Aorta (tissue), 5 donors: ENCODE data around the gene SBF2. TPM values are rescaled to one million over a fixed set of nuclear protein-coding genes. Genes with fewer than 3 reads are reported as not detected.

Experiments used
- ATAC-seq: fragments of 200-7000 bp; cut with Tn5 transposase; one replicate; pipeline ENCODE4 v1.9.1; 2022; ENCODE audit warnings: moderate library complexity; ENCODE audit not compliant: low FRiP score
- DNase-seq, 2 donors: peaks; one replicate each; pipeline ENCODE4 v3.0.0-alpha.2; 2020
- H3K27ac ChIP-seq, 2 donors: one replicate each; pipeline ENCODE4 v1.5.1; 2013; ENCODE audit warnings: low read length in 2 of 2, mild to moderate bottlenecking in 2 of 2, moderate library complexity in 2 of 2, control low read depth in 1 of 2, inconsistent platforms in 1 of 2, low read depth in 1 of 2
- H3K27me3 ChIP-seq, 2 donors: one replicate each; pipeline ENCODE4 v1.6.1; 2013; ENCODE audit warnings: control low read depth in 1 of 2, low read length in 1 of 2, mild to moderate bottlenecking in 1 of 2, moderate library complexity in 1 of 2; ENCODE audit not compliant: insufficient read depth in 2 of 2, control insufficient read depth in 1 of 2
- H3K36me3 ChIP-seq, 2 donors: one replicate each; pipeline ENCODE4 v1.6.1; 2013; ENCODE audit warnings: control low read depth in 1 of 2, low read length in 1 of 2, mild to moderate bottlenecking in 1 of 2; ENCODE audit not compliant: insufficient read depth in 2 of 2, control insufficient read depth in 1 of 2
- H3K4me1 ChIP-seq, 2 donors: one replicate each; pipeline ENCODE4 v1.6.1; 2013; ENCODE audit warnings: low read length in 2 of 2, control low read depth in 1 of 2, mild to moderate bottlenecking in 1 of 2, moderate library complexity in 1 of 2; ENCODE audit not compliant: insufficient read depth in 2 of 2, control insufficient read depth in 1 of 2
- H3K4me3 ChIP-seq, 2 donors: one replicate each; pipeline ENCODE4 v1.5.1; 2013; ENCODE audit warnings: low read length in 2 of 2, control low read depth in 1 of 2, mild to moderate bottlenecking in 1 of 2
- H3K9me3 ChIP-seq: one replicate; pipeline ENCODE4 v1.6.1; 2013; ENCODE audit warnings: mild to moderate bottlenecking, low read length; ENCODE audit not compliant: control insufficient read depth
- WGBS, 2 donors: extraction: QIAGEN DNeasy Blood & Tissue Kit; methylation state at CpG; one replicate each; pipeline ENCODE4 v1.1.7; 2013; 5-methylcytosine and 5-hydroxymethylcytosine counted together
- intact Hi-C, 2 donors: fragments of 100-400 bp; cut with DNase I; formaldehyde crosslinking; loops; one replicate each; pipeline versions ENCODE4 v1.14.2 to v1.15.0; 2022
- polyA plus RNA-seq, 2 donors: library from polyadenylated mRNA; stranded (reverse); fragments of 200-250 nt; gene quantifications; one replicate each; pipeline ENCODE4 v1.2.3, GENCODE V29; 2013
- total RNA-seq, 2 donors: library from RNA; stranded (reverse); fragmentation: NEBNext Ultra II Directional; extraction: Animal tissue kit (Norgen Biotek cat#: 25700); gene quantifications; one replicate each; pipeline ENCODE4 v1.2.1, GENCODE V29; 2021
- donor health status: healthy with polysubstance abuse.
- donor health status: Bipolar disorder and iron deficiency.
- donor health status: DM: no; HTN: no; CAD: no.
- donor health status: DM: no; HTN: no; CAD: no.
- donor health status: DM: yes; HTN: yes; CAD: no.

SBF2 gene
- total and polyA plus RNA-seq, 4 donors: 6.4 to 82.0 (median 47.6) TPM

- no peaks in the 10 kb centered on the region for H3K27me3 ChIP-seq
- no peak for ATAC-seq
- no peaks in the 10 kb centered on the region for H3K9me3 ChIP-seq
- peaks cover 4 to 9% of the 10 kb centered on the region in 2 donors for H3K36me3 ChIP-seq
- WGBS, 2 donors: 75 to 85% methylated on average over 2 of the region's 2 CpGs
- H3K4me3 ChIP-seq: no peak overlapping the region
- DNase-seq: no peak
- H3K27ac ChIP-seq: no peak overlapping the region
- no peaks in the 10 kb centered on the region for H3K4me1 ChIP-seq
- intact Hi-C loops: no loop called here
Observed at GRCh38 chr11:9842923-9843322, 451.1 kb downstream of the SBF2 start.

DNA sequence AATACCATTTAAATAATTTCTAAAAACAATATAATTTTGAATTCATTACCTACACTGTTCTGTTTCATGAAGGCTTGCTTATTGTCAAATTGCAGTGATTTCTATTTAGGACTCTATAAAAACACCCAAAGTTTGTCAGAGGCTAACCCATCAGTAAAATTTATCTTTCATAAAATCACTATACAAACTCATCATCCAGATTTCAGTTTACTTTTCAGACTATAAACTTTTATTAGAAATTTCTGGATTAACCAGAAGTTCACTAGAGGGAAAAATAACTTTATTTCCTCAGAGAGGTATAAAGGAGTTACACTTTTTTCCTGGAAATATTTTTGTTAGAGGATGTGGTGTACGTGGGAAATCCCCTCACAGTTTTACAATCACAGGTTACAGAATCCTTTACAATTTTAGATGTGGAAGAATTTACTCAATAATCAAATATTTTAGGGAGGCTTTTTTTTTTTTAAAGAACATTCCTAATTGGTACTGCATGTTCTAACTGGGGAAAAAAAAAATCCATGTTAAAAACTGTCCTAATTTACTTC lies 453.5 kb downstream of the SBF2 start:
- H3K36me3 ChIP-seq: peaks cover 2 to 9% of the 10 kb centered on the region in 2 donors
- H3K27ac ChIP-seq: no peak overlapping the region
- no peak for DNase-seq
- ATAC-seq: no peak
- no peaks in the 10 kb centered on the region for H3K9me3 ChIP-seq
- WGBS, 2 donors: 46 to 64% methylated on average over 1 of the region's 1 CpG
- H3K27me3 ChIP-seq: no peaks in the 10 kb centered on the region
- H3K4me1 ChIP-seq: no peaks in the 10 kb centered on the region
- intact Hi-C loops: no loop called here
- H3K4me3 ChIP-seq: no peak overlapping the region

- intact Hi-C loops: no loop called here
- Histone ChIP-seq H3K4me3 (no peak overlapping the region), H3K27ac (no peak overlapping the region), H3K27me3 (no peaks in the 10 kb centered on the region), H3K9me3 (no peaks in the 10 kb centered on the region), H3K36me3 (peaks cover 2 to 9% of the 10 kb centered on the region in 2 donors), H3K4me1 (no peaks in the 10 kb centered on the region)
- DNase-seq: no peak
- WGBS, 2 donors: 94 to 96% methylated on average over 4 of the region's 4 CpGs
- ATAC-seq: no peak
Observed at GRCh38 chr11:9839550-9839949, 454.5 kb downstream of the SBF2 start.

- intact Hi-C loops: no loop called here
- Histone ChIP-seq H3K4me3 (no peak overlapping the region), H3K9me3 (no peaks in the 10 kb centered on the region), H3K27me3 (no peaks in the 10 kb centered on the region), H3K27ac (no peak overlapping the region), H3K36me3 (peaks cover 2 to 9% of the 10 kb centered on the region in 2 donors), H3K4me1 (no peaks in the 10 kb centered on the region)
- 93 to 95% methylated on average over 2 of the region's 2 CpGs for WGBS, 2 donors
- ATAC-seq (no peak), DNase-seq (no peak)
Observed at GRCh38 chr11:9838961-9839360, 455.1 kb downstream of the SBF2 start.

- no peak overlapping the region for H3K27ac ChIP-seq
- no peaks in the 10 kb centered on the region for H3K27me3 ChIP-seq
- H3K4me1 ChIP-seq: no peaks in the 10 kb centered on the region
- H3K9me3 ChIP-seq: no peaks in the 10 kb centered on the region
- no peak for ATAC-seq
- intact Hi-C loops: no loop called here
- peaks cover 2 to 9% of the 10 kb centered on the region in 2 donors for H3K36me3 ChIP-seq
- no peak for DNase-seq
- 83 to 95% methylated on average over 2 of the region's 2 CpGs for WGBS, 2 donors
- H3K4me3 ChIP-seq: no peak overlapping the region
Observed at GRCh38 chr11:9838229-9838628, 455.8 kb downstream of the SBF2 start.

DNA sequence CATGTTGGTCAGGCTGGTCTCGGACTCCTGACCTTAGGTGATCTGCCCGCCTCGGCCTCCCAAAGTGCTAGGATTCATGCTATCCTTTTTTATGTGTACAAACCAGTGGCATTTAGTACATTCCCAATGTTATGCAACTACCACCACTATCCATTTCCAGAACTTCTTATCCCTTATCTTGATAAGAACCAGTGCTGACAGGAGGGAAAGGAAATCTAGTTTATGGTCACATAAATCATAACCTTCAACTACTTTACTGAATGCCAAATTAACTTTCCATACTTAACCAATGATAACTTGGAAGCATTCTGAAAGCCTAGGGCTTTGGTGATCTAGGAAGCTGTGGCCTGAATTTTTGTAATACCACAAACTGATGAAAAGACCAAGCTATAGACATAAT lies 459.7 kb downstream of the SBF2 start:
- no peak overlapping the region for H3K27ac ChIP-seq
- H3K27me3 ChIP-seq: no peaks in the 10 kb centered on the region
- H3K9me3 ChIP-seq: no peaks in the 10 kb centered on the region
- no peaks in the 10 kb centered on the region for H3K4me1 ChIP-seq
- ATAC-seq: no peak
- WGBS, 2 donors: 95 to 98% methylated on average over 3 of the region's 3 CpGs
- no peak for DNase-seq
- intact Hi-C loops: no loop called here
- peaks cover 6 to 11% of the 10 kb centered on the region in 2 donors for H3K36me3 ChIP-seq
- no peak overlapping the region for H3K4me3 ChIP-seq

- ATAC-seq: no peak
- Histone ChIP-seq H3K27ac (no peak overlapping the region), H3K4me3 (no peak overlapping the region), H3K36me3 (peaks cover 4 to 5% of the 10 kb centered on the region in 2 donors), H3K9me3 (no peaks in the 10 kb centered on the region), H3K4me1 (no peaks in the 10 kb centered on the region), H3K27me3 (no peaks in the 10 kb centered on the region)
- WGBS, 2 donors: 97% methylated on average over 3 of the region's 3 CpGs
- intact Hi-C loops: no loop called here
- no peak for DNase-seq
Observed at GRCh38 chr11:9831122-9831521, 462.9 kb downstream of the SBF2 start.

- intact Hi-C loops: no loop called here
- Histone ChIP-seq H3K36me3 (peaks cover 4 to 5% of the 10 kb centered on the region in 2 donors), H3K9me3 (no peaks in the 10 kb centered on the region), H3K27ac (no peak overlapping the region), H3K27me3 (no peaks in the 10 kb centered on the region), H3K4me3 (no peak overlapping the region), H3K4me1 (no peaks in the 10 kb centered on the region)
- no peak for DNase-seq
- 64 to 72% methylated on average over 1 of the region's 1 CpG for WGBS, 2 donors
- ATAC-seq: no peak
Observed at GRCh38 chr11:9827708-9828107, 466.3 kb downstream of the SBF2 start.

DNA sequence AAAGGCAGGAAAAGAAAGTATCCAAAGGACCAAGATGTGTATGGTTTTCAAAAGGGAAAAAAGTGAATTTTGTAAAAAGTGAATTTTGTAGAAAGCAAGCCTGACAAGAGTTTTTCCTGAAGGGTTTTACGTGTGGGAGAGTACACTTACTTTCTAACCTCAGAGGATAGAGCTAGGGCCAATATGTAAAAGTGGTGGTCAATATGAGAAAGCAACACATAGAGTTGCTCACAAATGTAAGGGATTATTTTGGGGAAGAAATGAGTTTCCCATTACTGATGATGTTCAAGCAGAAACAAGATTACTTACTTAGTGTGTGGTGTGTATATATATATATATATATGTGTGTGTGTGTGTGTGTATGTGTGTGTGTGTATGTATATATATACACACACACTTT lies 467.6 kb downstream of the SBF2 start:
- H3K4me1 ChIP-seq: no peaks in the 10 kb centered on the region
- no peaks in the 10 kb centered on the region for H3K9me3 ChIP-seq
- peaks cover 0 to 2% of the 10 kb centered on the region in 2 donors for H3K36me3 ChIP-seq
- DNase-seq (no peak), ATAC-seq (no peak)
- no peak overlapping the region for H3K27ac ChIP-seq
- 81 to 89% methylated on average over 1 of the region's 1 CpG for WGBS, 2 donors
- intact Hi-C loops: no loop called here
- no peak overlapping the region for H3K4me3 ChIP-seq
- H3K27me3 ChIP-seq: no peaks in the 10 kb centered on the region
